OCI-M2 (cell line): Measurements from ENCODE around the gene ADTRP.

Experiments used
- DNase-seq: peaks from one replicate; lab custom pipeline; 2025; ENCODE audit not compliant: unreplicated experiment; lab: John Stamatoyannopoulos, UW

Gene ADTRP

DNA sequence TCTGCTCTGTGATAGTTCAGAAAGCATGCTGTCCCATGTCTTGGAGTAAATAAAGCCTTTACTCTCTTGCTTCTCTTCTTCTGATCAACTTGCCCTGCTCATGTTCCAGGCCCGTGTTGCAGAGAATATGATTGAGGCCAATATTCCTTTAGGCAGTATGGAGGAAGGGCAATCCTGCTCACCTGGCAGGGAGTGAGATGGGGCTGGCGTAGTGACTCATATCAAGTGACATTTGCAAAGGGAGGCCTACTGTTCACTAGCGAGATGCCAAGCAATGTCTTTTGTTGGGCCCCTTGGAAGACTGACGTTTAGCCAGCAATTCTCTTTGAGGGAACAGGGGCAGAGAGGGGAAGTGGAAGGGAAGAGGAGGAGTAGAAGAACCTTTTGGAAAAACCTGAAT is 19.7 kb downstream of the ADTRP start:
- no peak for DNase-seq

DNA sequence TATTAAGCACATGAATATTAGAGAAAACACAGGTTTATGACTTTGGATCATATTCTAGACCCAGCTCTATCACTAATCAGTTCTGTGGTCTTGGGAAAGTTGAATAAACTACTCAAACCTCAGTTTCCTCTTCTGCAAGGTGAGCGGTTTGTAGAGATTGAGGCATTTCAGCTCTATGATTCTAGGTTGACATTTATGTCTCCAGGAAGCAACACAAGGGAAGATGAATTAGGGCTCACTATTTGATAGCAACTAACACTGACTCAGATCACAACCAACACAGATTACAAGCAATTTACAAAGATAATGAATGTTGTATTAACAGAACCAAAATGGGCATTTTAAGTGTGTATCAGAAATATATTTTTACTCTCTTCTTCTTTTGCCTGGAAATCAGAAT is 21.9 kb downstream of the ADTRP start:
- no peak for DNase-seq

DNA sequence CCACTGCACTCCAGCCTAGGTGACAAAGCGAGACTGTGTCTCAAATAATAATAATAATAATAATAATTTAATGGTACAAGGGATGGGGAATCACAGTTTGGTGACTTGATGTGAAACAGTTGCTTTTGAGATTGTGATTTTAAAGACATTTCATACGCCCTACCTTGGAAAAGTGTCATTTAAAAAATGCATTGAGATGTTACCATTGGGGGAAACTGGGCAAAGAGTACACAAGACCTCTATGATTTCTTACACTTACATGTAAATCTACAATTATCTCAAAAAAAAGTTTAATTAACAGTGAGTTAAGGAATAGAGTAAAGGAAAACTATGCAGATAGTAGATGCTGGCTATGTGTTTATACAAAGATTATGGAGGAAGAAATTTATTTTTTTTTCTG is 22.3 kb downstream of the ADTRP start:
- no peak for DNase-seq

DNA sequence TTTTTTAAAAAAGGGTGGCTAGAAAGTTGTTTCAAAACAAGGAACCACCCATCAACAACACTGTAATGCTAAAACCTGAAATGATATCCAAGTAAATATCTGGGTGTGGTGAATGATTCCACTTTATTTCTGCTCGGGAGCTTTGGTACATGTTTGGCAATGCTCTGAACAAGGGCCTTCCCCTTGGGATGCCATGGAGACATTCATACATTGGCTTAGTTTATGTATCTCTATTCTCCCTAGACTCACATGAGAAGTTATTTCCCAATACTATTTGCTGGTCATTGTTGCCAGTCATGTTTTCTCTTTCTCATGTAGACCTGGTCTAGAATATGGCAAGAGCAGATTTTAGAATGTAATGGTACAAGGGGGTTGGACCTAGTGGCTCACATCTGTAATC is 22.9 kb downstream of the ADTRP start:
- DNase-seq = no peak

DNA sequence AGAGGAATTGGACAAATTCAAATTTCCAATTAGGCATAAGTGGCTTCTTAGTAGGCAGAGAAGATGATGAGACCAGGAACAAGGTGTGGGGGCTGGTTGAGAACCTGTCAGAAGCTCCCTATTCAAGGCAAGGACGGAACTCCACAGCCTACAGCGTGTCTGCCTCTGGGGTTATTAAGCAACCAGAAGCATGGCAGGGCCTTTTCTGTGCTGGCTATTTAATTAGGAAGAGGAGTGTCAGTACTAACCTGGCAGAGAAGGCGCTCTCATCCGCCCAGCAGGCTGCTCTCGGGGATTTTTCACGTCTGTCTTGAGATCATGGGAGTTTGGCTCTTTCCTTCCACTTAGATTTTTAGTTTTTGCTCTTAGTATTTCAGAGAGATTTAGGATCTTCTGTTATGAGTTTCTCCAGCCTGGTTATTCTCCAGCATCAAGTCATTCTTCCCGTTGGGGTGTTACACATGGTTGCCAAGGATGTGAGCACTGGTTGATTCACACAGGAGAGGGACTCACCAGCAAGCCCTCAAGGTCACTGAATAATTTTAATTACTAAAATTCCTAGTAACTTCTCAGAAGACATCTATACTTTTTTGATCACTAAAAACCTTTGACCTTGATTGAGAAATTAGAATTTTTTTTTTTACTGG is 23.9 kb downstream of the ADTRP start:
- DNase-seq = no peak

DNA sequence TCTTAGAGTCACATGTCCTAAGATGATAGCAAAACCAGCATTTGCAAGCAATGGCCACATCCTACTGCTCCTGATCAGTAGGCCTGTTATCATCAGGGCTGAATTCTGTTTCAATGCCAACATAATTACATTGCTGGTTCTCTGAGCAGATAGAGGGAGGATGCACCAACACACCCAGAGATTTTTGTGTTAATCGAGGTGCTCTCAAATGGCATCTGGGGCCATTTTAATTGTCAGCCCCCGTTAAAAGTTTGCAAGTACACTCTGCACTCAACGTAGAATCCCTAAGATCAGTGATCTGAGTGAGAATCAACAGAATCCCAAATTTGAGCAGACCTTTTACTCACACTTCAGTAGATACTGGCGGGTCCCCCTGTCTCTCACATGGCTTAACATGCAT is 24.8 kb downstream of the ADTRP start:
- no peak for DNase-seq

DNA sequence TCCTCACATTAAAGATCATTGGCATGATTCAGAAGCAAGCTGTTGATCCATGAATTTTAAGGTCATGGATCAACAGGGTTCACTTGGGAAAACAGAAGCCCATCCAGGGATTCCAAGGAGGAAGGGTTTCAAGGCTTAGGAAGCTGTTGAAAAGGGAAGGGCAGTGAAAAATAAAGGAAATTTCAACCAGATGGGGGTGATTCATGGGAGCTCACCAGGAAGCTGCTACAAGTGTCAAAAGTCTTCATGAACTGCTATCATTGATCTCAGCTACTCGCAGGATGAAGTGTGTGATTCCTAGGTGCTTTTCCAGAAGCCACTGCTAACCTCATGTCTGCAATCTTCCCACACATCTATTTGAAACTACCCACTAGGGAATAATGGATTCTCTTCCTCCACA is 26.2 kb downstream of the ADTRP start:
- DNase-seq = no peak

DNA sequence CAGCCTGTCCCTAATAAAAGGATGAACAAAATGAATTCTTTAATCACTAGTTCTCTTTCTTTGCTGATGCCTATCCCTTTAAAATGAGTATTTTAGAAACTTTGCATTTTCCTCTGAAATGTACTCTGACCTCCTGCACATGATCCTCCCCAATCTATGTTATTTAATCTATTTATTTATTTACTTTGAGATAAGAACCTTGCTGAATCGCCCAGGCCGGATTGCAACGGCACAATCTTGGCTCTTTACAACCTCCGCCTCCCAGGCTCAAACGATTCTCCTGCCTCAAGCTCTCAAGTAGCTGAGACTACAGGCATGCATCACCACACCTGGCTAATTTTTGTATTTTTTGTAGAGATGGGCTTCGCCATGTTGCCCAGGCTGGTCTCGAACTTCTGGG is 27.9 kb downstream of the ADTRP start:
- DNase-seq = no peak

DNA sequence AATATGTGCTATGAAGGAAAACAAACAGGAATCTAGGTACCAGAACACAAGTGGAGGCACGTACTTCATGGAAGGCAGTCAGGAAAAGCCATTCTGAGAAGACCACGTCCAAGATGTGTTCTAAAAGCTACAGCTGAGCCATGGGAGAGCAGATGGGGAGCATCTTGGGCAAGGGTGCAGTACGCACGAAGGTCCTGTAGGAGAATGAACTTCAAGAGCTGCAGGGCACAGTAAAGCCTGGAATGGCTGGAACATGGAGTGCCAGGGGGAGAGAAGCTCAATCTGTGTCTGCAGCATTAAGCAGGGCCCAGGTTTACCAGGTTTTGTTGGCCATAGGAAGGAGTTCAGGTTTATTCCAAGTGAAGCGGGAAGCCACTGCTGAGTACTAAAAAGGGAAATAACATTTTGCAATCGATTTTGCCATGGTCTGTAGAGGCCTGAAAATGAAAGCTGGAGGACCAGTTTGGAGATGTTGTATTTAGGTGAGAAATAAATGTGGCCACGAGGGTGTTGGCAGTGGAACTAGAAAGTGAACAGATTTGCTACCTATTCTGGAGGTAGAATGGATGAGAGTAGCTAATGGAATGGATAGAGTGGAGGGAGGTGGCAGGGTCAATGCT is 29.9 kb downstream of the ADTRP start:
- DNase-seq = no peak

DNA sequence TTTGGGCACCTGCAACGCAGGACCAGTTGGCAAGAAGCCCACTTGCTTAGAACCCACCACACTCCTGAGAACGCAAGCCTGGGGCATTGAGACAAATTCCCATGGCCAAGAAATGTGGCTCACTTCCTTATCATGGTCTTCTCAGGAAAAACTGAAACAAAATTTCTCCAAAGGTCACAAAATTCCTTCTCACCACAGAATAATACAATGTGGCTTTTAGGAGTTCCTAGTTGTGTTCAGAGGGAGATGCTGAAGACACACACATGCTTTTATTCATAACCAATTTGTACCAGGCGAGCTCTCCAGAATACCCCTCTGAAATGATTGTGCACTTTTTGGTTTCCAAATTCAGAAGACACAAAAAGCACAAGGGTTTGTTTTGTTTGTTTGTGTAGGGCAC is 31.6 kb downstream of the ADTRP start:
- no peak for DNase-seq

DNA sequence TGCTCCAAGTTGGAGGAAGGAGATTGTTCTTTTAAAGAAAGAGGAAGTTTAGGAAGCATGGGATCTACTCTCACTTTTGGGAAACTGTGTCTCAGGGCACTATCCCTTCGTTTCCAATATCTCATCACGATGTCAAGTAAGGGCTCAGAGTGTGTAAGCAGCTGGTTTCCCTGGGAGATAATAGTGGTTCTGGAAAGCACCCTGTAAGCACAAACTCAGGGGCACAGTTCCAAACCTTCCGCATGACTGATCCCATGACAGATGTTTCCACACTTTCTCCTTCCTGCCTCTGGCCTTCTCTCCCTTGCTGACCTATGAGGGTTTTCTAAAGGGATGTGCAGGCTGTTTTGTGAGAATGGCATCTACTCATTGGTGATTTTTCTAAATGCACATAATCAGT is 33.9 kb downstream of the ADTRP start:
- no peak for DNase-seq

DNA sequence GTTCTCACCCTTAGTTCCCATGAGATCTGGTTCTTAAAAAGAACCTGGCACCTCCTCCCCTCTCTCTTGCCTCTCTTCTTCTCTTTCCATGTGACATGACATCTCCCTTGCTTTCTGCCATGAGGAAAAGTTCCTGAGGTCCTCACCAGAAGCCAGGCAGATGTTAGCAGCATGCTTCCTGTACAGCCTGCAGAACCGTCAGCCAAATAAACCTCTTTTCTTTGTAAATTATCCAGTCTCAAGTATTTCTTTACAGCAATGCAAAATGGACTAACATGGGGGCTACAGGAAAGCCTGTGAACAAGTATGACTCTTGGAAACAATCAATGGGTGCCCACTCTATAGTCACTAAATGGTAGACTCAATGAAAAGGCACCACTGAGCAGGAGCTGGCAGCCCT is 34.5 kb downstream of the ADTRP start:
- DNase-seq = no peak

DNA sequence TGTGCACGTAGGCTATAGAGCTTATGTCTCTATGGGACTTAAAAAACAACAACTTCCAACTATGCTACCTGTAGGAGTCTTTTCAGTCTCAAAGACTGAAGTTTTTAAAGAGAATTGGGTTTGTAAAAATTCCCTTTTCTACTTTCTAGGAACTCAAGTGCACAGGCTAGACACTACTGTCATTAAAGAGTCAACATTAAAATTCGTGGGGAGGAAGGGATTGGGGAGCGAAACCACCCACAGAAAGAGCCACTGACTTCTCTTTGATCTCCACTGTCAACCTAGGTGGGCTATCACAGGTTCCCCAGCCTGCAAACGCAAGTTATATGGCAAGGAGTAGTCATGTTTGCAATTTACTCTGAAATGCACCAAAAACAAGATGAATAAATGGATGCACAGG is 37.7 kb downstream of the ADTRP start:
- no peak for DNase-seq

DNA sequence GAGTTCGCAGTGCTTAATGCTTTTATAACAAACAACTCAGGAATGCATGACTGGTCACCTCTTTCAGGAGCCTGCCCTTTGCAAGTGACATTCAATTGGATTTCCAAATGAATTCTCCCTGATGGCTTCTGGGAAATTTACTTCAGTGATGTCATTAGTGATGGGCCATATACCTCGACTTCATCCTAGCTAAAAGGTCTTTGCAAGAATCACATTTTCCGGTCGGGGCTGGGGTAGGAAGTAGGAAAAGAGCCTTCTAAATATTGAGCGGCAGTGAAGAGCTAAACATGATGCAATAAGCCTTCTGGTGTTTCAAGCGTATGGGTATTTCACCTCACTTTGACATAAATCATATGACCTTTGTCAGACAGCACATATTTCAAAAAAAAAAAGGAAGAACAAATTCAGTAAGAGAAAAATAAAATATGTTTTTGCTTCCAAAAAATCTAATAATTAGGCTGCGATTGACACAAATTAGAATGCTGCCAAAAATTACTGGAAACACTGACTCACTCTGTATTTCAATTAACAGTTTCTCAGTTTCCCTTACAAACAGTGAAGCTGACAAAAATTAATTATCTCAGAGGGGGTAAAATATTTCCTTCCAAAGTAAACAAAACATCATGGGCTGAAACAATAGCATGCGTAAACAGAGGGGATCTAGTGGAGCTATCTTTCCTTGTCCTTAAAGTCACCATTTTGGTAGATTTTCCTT is 39.8 kb downstream of the ADTRP start:
- no peak for DNase-seq

DNA sequence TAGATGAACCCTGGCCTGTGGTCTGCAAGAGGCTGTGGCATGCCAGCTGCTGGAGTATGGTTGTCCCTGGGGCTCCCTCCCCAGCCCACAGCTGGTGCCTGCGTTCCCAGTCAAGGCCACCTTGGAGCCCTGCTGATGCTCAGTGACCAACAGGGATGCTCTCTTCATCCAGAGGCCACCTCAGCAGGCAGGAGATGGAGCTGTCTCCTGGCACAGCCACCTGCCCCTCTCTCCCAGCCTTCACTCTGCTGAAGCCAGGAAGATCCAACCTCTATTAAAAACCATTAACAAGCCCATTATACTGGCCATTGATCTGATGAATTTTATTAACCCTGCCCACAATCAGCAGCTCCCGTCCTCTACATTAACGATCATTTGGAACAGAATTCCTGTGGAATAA is 40.4 kb downstream of the ADTRP start:
- no peak for DNase-seq

DNA sequence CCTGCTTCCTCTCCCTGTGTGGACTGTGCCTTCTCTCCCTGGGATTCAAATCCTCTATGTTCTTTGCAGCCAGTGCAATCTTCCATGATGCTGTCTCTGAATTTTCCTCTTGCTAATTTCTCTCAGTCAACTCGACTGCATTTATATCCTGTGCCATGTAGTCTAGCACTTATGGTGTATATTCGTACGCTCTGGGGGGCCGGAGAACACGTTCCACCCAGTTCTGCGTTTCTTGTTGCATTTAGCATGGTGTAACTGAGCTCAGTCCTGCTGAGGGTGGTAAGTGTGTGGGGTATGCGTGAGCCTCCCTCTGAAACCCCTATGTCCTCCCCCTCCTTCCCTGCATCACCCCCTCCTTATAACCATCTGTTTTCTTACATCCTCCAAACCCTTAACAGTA is 42.0 kb downstream of the ADTRP start:
- no peak for DNase-seq

DNA sequence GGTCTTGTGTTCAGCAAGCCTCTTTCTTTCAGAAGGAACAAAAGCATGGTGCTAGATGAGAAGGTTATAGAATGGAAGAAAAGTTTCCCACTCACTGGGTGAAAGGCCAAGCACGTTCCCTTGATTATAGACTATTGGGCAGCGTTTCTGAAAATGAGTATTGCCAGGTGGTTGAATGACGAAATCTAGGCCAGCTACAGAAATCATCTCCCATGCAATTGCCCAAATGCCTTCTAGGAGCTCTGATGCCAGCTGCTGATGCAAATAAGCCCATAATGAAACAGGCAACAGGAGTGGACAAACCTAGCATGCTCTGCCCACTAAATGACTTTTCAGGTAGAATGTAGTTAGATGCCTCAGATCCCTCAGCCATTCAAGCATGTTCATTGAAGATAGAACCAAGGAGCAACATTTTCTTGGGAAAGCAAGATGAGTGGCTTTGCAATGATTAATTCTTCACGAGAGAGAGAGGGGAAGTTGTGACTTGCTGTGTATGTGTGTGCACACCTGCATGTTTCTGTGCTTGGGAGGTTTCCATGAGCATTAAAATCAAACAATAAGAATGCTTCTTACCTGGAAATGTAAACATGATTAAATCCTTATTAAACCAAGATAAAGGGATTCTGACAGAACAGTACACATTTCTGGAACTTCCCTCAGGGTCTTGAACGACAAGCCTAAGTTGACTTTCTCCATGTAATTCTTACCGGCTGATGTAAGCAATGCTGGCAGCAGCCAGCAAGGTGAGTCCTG is 43.6 kb downstream of the ADTRP start:
- DNase-seq = no peak

DNA sequence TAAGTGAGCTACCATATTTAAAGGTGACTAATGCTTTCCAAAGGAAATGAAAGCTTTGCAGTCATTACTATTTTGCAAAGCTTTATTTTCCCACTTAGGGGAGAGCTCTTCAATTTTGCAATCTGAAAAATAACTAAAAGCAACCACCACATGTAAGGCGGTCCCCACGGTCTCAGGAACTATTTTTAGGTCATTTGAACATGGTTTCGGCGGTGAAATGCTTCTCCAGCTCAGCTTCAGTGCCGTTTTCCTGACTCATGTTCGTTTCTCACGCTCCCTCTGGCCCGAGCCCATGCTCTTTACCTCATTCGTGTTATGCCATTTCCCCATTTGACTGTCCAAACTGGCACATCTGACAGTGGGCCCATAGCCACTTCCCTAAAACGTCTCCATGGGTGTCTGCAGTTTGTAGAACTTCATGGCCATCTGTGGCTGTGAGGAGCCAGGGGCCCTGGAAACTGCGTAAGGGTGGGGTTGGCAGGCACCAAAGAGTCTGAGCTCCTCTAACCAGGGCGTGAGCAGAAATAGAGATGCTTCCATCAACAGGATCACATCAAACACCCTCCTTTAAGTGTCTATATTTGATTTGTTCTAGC is 46.5 kb downstream of the ADTRP start:
- DNase-seq = no peak

DNA sequence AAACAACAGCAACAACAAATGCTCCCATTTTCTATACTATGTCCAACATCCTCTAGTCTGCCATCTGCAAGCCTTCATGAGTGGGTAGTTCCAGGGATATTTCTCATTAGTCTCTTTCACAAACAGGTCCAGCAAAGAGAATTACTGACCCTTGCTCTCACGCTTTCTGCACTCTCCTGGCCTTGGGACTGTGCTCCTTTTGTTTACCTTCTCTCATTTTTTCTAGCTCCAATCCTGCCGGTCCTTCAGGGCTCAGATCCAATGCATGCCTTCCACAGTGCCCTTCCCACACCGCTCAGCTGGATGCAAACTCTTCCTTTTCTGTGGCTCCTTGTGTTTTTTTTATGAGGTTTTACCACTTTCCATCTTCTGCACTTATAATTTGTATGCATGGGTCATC is 47.2 kb downstream of the ADTRP start:
- no peak for DNase-seq

DNA sequence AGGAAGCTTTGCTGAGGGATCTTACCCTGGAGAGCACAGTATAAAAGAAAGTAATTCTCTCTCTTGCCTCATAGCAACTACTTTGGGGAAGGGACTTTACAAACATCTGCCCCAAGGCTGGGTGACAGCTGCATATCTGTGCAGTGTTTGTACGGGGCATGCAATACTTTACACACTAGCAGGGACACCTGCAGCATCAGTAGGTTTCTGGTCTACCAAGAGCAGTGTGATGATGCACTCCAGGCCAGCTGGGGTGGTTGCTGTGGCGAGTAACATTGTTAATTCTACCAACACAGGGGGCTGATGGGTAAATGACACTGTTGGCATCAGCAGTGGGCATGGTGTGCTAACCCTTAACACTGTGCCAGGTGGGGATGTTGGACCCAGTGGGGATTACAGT is 48.0 kb downstream of the ADTRP start:
- no peak for DNase-seq

DNA sequence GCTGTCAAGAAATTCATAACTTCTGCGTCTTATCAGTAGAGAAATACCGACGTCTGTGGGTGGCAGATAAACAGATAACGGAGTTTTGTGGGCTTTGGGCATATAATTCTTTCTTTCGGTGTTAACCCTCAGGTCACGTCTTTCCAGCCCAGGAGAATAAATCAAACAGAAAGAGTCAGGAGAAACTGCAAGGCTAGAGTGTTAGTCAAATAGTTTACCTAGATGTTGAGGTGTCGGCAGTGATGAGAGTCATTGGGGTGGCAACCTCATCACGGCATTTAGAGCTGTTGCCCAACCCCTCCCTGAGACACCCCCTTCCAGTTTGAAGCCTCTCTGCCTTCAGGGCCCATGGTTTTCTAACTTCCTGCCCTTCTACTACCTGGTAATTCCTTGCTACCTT is 49.5 kb downstream of the ADTRP start:
- DNase-seq = no peak
